ENCODE data around the gene CRCP.

The CRCP gene

GRCh38 chr7:66114743-66115649 lies at the start of gene CRCP:
Gene CRCP (plus strand): TSS chr7:66114847. CDS start chr7:66114963, 116 bp downstream.
- peaks cover 49% of the 10 kb centered on the region for H3K79me2 ChIP-seq (ENCODE audit: insufficient read depth, low read length)
- no peak for TF ChIP-seq EZH2 (IDR thresholded peaks at IDR 0.05; ENCODE audit: borderline replicate concordance, low read length)
- TF ChIP-seq, protein P1, sequence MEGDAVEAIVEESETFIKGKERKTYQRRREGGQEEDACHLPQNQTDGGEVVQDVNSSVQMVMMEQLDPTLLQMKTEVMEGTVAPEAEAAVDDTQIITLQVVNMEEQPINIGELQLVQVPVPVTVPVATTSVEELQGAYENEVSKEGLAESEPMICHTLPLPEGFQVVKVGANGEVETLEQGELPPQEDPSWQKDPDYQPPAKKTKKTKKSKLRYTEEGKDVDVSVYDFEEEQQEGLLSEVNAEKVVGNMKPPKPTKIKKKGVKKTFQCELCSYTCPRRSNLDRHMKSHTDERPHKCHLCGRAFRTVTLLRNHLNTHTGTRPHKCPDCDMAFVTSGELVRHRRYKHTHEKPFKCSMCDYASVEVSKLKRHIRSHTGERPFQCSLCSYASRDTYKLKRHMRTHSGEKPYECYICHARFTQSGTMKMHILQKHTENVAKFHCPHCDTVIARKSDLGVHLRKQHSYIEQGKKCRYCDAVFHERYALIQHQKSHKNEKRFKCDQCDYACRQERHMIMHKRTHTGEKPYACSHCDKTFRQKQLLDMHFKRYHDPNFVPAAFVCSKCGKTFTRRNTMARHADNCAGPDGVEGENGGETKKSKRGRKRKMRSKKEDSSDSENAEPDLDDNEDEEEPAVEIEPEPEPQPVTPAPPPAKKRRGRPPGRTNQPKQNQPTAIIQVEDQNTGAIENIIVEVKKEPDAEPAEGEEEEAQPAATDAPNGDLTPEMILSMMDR (IDR thresholded peaks at IDR 0.05; ENCODE audit: low read length) = peak; percentile 51; the same call in 1 of the 2 replicates

GRCh38 chr7:66069732-66070131 lies 44.9 kb upstream of the CRCP start:
- no peaks in the 10 kb centered on the region for H3K4me1 ChIP-seq (ENCODE audit: insufficient read depth, low read length, severe bottlenecking)
- no peak overlapping the region for H2AFZ ChIP-seq (ENCODE audit: low read length)
- TF ChIP-seq, protein P1 (IDR thresholded peaks at IDR 0.05; ENCODE audit: low read length) = no peak
- TF ChIP-seq EZH2 (IDR thresholded peaks at IDR 0.05; ENCODE audit: borderline replicate concordance, low read length) = no peak
- peaks cover 2% of the 10 kb centered on the region; the same call in 1 of the 2 replicates for H3K9me3 ChIP-seq (ENCODE audit: low read length)
- no peak overlapping the region for H3K4me2 ChIP-seq (ENCODE audit: low read length)
- no peaks in the 10 kb centered on the region for H4K20me1 ChIP-seq (ENCODE audit: insufficient read depth, low read length)
- H3K27me3 ChIP-seq (ENCODE audit: insufficient read depth, low read length) = no peaks in the 10 kb centered on the region
- no peak overlapping the region for H3K4me3 ChIP-seq (ENCODE audit: low read depth, low read length, poor library complexity, severe bottlenecking)
- no peaks in the 10 kb centered on the region for H3K79me2 ChIP-seq (ENCODE audit: insufficient read depth, low read length)
- no peak overlapping the region for H3K27ac ChIP-seq (ENCODE audit: low read depth, low read length, poor library complexity, severe bottlenecking)
- no peaks in the 10 kb centered on the region for H3K9me2 ChIP-seq (ENCODE audit: low read depth, low read length)
- no peak overlapping the region for H3K9ac ChIP-seq (ENCODE audit: low read length)
- H3F3A ChIP-seq (ENCODE audit: insufficient read depth, low read length) = no peaks in the 10 kb centered on the region
- no peaks in the 10 kb centered on the region; the same call in 1 of the 2 replicates for H3K36me3 ChIP-seq (ENCODE audit: insufficient read depth, low read length)

More at GRCh38 chr7:66114743-66115649, at the start of gene CRCP:
- peak within 1 kb of the TSS; percentile 72 for H3K4me3 ChIP-seq (ENCODE audit: low read depth, low read length, poor library complexity, severe bottlenecking)
- no peaks in the 10 kb centered on the region for H4K20me1 ChIP-seq (ENCODE audit: insufficient read depth, low read length)
- H2AFZ ChIP-seq (ENCODE audit: low read length) = no peak within 1 kb of the TSS
- peaks cover 53% of the 10 kb centered on the region for H3K4me1 ChIP-seq (ENCODE audit: insufficient read depth, low read length, severe bottlenecking)
- H3K9me3 ChIP-seq (ENCODE audit: low read length) = no peaks in the 10 kb centered on the region
- no peaks in the 10 kb centered on the region for H3K9me2 ChIP-seq (ENCODE audit: low read depth, low read length)
- H3K9ac ChIP-seq (ENCODE audit: low read length) = peak within 1 kb of the TSS; percentile 87
- peak within 1 kb of the TSS; percentile 90 for H3K27ac ChIP-seq (ENCODE audit: low read depth, low read length, poor library complexity, severe bottlenecking)
- H3K36me3 ChIP-seq (ENCODE audit: insufficient read depth, low read length) = peaks cover 32% of the 10 kb centered on the region; the same call in 1 of the 2 replicates
- no peaks in the 10 kb centered on the region for H3K27me3 ChIP-seq (ENCODE audit: insufficient read depth, low read length)
- H3K4me2 ChIP-seq (ENCODE audit: low read length) = peak within 1 kb of the TSS; percentile 77
- H3F3A ChIP-seq (ENCODE audit: insufficient read depth, low read length) = no peaks in the 10 kb centered on the region

- no peaks in the 10 kb centered on the region for H3K4me1 ChIP-seq (ENCODE audit: insufficient read depth, low read length, severe bottlenecking)
- no peaks in the 10 kb centered on the region for H3K9me2 ChIP-seq (ENCODE audit: low read depth, low read length)
- H4K20me1 ChIP-seq (ENCODE audit: insufficient read depth, low read length) = no peaks in the 10 kb centered on the region
- no peaks in the 10 kb centered on the region for H3K79me2 ChIP-seq (ENCODE audit: insufficient read depth, low read length)
- peaks cover 2% of the 10 kb centered on the region; the same call in 1 of the 2 replicates for H3K9me3 ChIP-seq (ENCODE audit: low read length)
- H3K4me2 ChIP-seq (ENCODE audit: low read length) = no peak overlapping the region
- no peak overlapping the region for H3K9ac ChIP-seq (ENCODE audit: low read length)
- H3K4me3 ChIP-seq (ENCODE audit: low read depth, low read length, poor library complexity, severe bottlenecking) = no peak overlapping the region
- H3K36me3 ChIP-seq (ENCODE audit: insufficient read depth, low read length) = no peaks in the 10 kb centered on the region; the same call in 1 of the 2 replicates
- no peak overlapping the region for H3K27ac ChIP-seq (ENCODE audit: low read depth, low read length, poor library complexity, severe bottlenecking)
- no peaks in the 10 kb centered on the region for H3K27me3 ChIP-seq (ENCODE audit: insufficient read depth, low read length)
- H3F3A ChIP-seq (ENCODE audit: insufficient read depth, low read length) = no peaks in the 10 kb centered on the region
- H2AFZ ChIP-seq (ENCODE audit: low read length) = no peak overlapping the region
- no peak for TF ChIP-seq EZH2 (IDR thresholded peaks at IDR 0.05; ENCODE audit: borderline replicate concordance, low read length)
- TF ChIP-seq, protein P1 (IDR thresholded peaks at IDR 0.05; ENCODE audit: low read length) = no peak
Observed at GRCh38 chr7:66070222-66070621, 44.4 kb upstream of the CRCP start.
